Subcutaneous abdominal adipose tissue (tissue), 5 donors: ENCODE measurements around the gene NEU2.
"Not testable (repeated sequence)": the region's sequence is repeated elsewhere in the genome, so short reads cannot be mapped to it uniquely, and the experiment has no call there.

Experiments used
- H3K27ac ChIP-seq: one replicate; pipeline ENCODE4 v1.7.0; 2013; ENCODE audit warnings: low read depth, mild to moderate bottlenecking, inconsistent platforms, low read length, moderate library complexity
- H3K27me3 ChIP-seq, 5 donors: one replicate each; pipeline ENCODE4 v1.7.0; 2013; ENCODE audit warnings: low read length in 5 of 5, inconsistent platforms in 1 of 5; ENCODE audit not compliant: control insufficient read depth in 5 of 5, insufficient read depth in 4 of 5
- H3K36me3 ChIP-seq, 5 donors: one replicate each; pipeline ENCODE4 v1.7.0; 2013; ENCODE audit warnings: low read length in 5 of 5; ENCODE audit not compliant: control insufficient read depth in 5 of 5, insufficient read depth in 5 of 5
- H3K4me1 ChIP-seq, 5 donors: one replicate each; pipeline ENCODE4 v1.7.0; 2013; ENCODE audit warnings: low read length in 5 of 5, mild to moderate bottlenecking in 3 of 5, moderate library complexity in 1 of 5; ENCODE audit not compliant: control insufficient read depth in 5 of 5, insufficient read depth in 5 of 5
- H3K4me3 ChIP-seq, 5 donors: one replicate each; pipeline ENCODE4 v1.7.0; 2013; ENCODE audit warnings: low read length in 5 of 5, low read depth in 1 of 5
- H3K9ac ChIP-seq, 5 donors: one replicate each; pipeline ENCODE4 v1.7.0; 2013; ENCODE audit warnings: low read length in 5 of 5, mild to moderate bottlenecking in 4 of 5, moderate library complexity in 3 of 5
- H3K9me3 ChIP-seq, 5 donors: one replicate each; pipeline ENCODE4 v1.7.0; 2013; ENCODE audit warnings: low read length in 5 of 5; ENCODE audit not compliant: control insufficient read depth in 5 of 5
- donor health status: healthy.
- donor health status: healthy.
- donor health status: healthy.
- donor health status: healthy.
- donor health status: healthy.

NEU2 gene

GRCh38 chr2:233010569-233011267 lies 21.8 kb upstream of the NEU2 start:
- Histone ChIP-seq H3K27me3 (peaks cover 0 to 2% (median 0%) of the 10 kb centered on the region in 5 donors), H3K4me3 (no peak overlapping the region), H3K4me1 (peaks cover 0 to 13% (median 3%) of the 10 kb centered on the region in 5 donors), H3K9me3 (no peaks in the 10 kb centered on the region), H3K27ac (no peak overlapping the region), H3K9ac (no peak overlapping the region), H3K36me3 (no peaks in the 10 kb centered on the region)

- Histone ChIP-seq H3K9ac (no peak overlapping the region), H3K27ac (no peak overlapping the region), H3K27me3 (peaks cover 0 to 2% (median 0%) of the 10 kb centered on the region in 5 donors), H3K4me3 (no peak overlapping the region), H3K36me3 (no peaks in the 10 kb centered on the region), H3K4me1 (peaks cover 0 to 13% (median 3%) of the 10 kb centered on the region in 5 donors), H3K9me3 (no peaks in the 10 kb centered on the region)
Measured at GRCh38 chr2:233011268-233011650, 21.2 kb upstream of the NEU2 start.

- no peak overlapping the region for H3K9ac ChIP-seq
- no peak overlapping the region for H3K27ac ChIP-seq
- H3K36me3 ChIP-seq, result no peaks in the 10 kb centered on the region
- H3K9me3 ChIP-seq, result no peaks in the 10 kb centered on the region
- H3K4me3 ChIP-seq, result no peak overlapping the region
- peaks cover 0 to 2% (median 0%) of the 10 kb centered on the region in 5 donors for H3K27me3 ChIP-seq
- peaks cover 0 to 13% (median 3%) of the 10 kb centered on the region in 5 donors for H3K4me1 ChIP-seq
Measured at GRCh38 chr2:233011702-233012131, 20.8 kb upstream of the NEU2 start.

- Histone ChIP-seq H3K9me3 (no peaks in the 10 kb centered on the region), H3K9ac (no peak overlapping the region), H3K4me3 (no peak overlapping the region), H3K27me3 (peaks cover 0 to 2% (median 0%) of the 10 kb centered on the region in 5 donors), H3K36me3 (no peaks in the 10 kb centered on the region), H3K27ac (no peak overlapping the region), H3K4me1 (peaks cover 0 to 13% (median 3%) of the 10 kb centered on the region in 5 donors)
Measured at GRCh38 chr2:233012301-233012971, 20.0 kb upstream of the NEU2 start.

GRCh38 chr2:233013027-233013461 lies 19.4 kb upstream of the NEU2 start, which contains the start of gene NGEF:
Gene NGEF, minus strand, starts transcription at chr2:233013256. Its CDS starts 38,366 bp downstream, at chr2:232974890.
- Histone ChIP-seq H3K9me3 (peaks cover 0 to 3% (median 0%) of the 10 kb centered on the region in 5 donors), H3K27ac (no peak within 1 kb of the TSS), H3K27me3 (peaks cover 0 to 2% (median 0%) of the 10 kb centered on the region in 5 donors), H3K4me1 (peaks cover 0 to 13% (median 3%) of the 10 kb centered on the region in 5 donors), H3K36me3 (no peaks in the 10 kb centered on the region), H3K9ac (no peak within 1 kb of the TSS), H3K4me3 (no peak within 1 kb of the TSS)

- H3K9ac ChIP-seq, result no peak overlapping the region
- H3K9me3 ChIP-seq, result peaks cover 0 to 6% (median 0%) of the 10 kb centered on the region in 5 donors
- no peak overlapping the region for H3K27ac ChIP-seq
- H3K27me3 ChIP-seq, result peaks cover 0 to 2% (median 0%) of the 10 kb centered on the region in 5 donors
- H3K4me3 ChIP-seq, result no peak overlapping the region
- peaks cover 0 to 13% (median 3%) of the 10 kb centered on the region in 5 donors for H3K4me1 ChIP-seq
- H3K36me3 ChIP-seq, result no peaks in the 10 kb centered on the region
Measured at GRCh38 chr2:233013650-233014049, 18.8 kb upstream of the NEU2 start.

- H3K4me3 ChIP-seq, result no peak overlapping the region
- no peaks in the 10 kb centered on the region for H3K36me3 ChIP-seq
- peaks cover 0 to 6% (median 0%) of the 10 kb centered on the region in 5 donors for H3K9me3 ChIP-seq
- H3K27ac ChIP-seq, result no peak overlapping the region
- peaks cover 0 to 13% (median 3%) of the 10 kb centered on the region in 5 donors for H3K4me1 ChIP-seq
- H3K9ac ChIP-seq, result no peak overlapping the region
- peaks cover 0 to 2% (median 0%) of the 10 kb centered on the region in 5 donors for H3K27me3 ChIP-seq
Measured at GRCh38 chr2:233015019-233015645, 17.3 kb upstream of the NEU2 start.

GRCh38 chr2:233017947-233018346 lies 14.5 kb upstream of the NEU2 start:
- no peak overlapping the region for H3K9ac ChIP-seq
- H3K27ac ChIP-seq, result no peak overlapping the region
- peaks cover 0 to 6% (median 0%) of the 10 kb centered on the region in 5 donors for H3K9me3 ChIP-seq
- no peaks in the 10 kb centered on the region for H3K36me3 ChIP-seq
- H3K4me1 ChIP-seq, result no peaks in the 10 kb centered on the region
- H3K4me3 ChIP-seq, result no peak overlapping the region
- H3K27me3 ChIP-seq, result peaks cover 0 to 2% (median 0%) of the 10 kb centered on the region in 5 donors

GRCh38 chr2:233019610-233020009 lies 12.9 kb upstream of the NEU2 start:
- H3K9ac ChIP-seq, H3K4me3 ChIP-seq, H3K9me3 ChIP-seq, H3K4me1 ChIP-seq, H3K36me3 ChIP-seq, H3K27me3 ChIP-seq, H3K27ac ChIP-seq: not testable (repeated sequence)

GRCh38 chr2:233020454-233020853 lies 12.0 kb upstream of the NEU2 start:
- peaks cover 0 to 5% (median 0%) of the 10 kb centered on the region in 5 donors for H3K27me3 ChIP-seq
- H3K9me3 ChIP-seq, result peaks cover 0 to 6% (median 0%) of the 10 kb centered on the region in 5 donors
- H3K36me3 ChIP-seq, result no peaks in the 10 kb centered on the region
- no peak overlapping the region for H3K9ac ChIP-seq
- no peaks in the 10 kb centered on the region for H3K4me1 ChIP-seq
- H3K4me3 ChIP-seq, result no peak overlapping the region
- H3K27ac ChIP-seq, result no peak overlapping the region
